BE2C (cell line): ENCODE results near the gene CDC14B.

Experiments used
- DNase-seq: peaks from one replicate; pipeline ENCODE4 v3.0.0-alpha.2; 2020
- H3K27me3 ChIP-seq: fragments of 250-450 bp; sonication (Bioruptor Pico); 2 replicates; pipeline ENCODE4 v1.5.1; 2020; ENCODE audit warnings: mild to moderate bottlenecking
- H3K36me3 ChIP-seq: fragments of 250-450 bp; sonication (Bioruptor Pico); 2 replicates; pipeline ENCODE4 v1.5.1; 2020; ENCODE audit warnings: mild to moderate bottlenecking
- H3K4me1 ChIP-seq: fragments of 250-450 bp; sonication (Bioruptor Pico); 2 replicates; pipeline ENCODE4 v1.5.1; 2020
- H3K4me3 ChIP-seq: 2 replicates; pipeline ENCODE4 v1.5.1; 2011; ENCODE audit warnings: low read depth, low read length
- H3K9me3 ChIP-seq: fragments of 250-450 bp; sonication (Bioruptor Pico); 2 replicates; pipeline ENCODE4 v1.5.1; 2020
- TF ChIP-seq, protein P1 (sequence below): IDR thresholded peaks from 2 replicates; pipeline ENCODE4 v1.5.1; 2012; ENCODE audit warnings: mild to moderate bottlenecking, low read depth, low read length

CDC14B gene

GRCh38 chr9:96607971-96608370 is 11.7 kb downstream of the CDC14B start:
- peaks cover 9% of the 10 kb centered on the region for H3K4me1 ChIP-seq
- TF ChIP-seq, protein P1, sequence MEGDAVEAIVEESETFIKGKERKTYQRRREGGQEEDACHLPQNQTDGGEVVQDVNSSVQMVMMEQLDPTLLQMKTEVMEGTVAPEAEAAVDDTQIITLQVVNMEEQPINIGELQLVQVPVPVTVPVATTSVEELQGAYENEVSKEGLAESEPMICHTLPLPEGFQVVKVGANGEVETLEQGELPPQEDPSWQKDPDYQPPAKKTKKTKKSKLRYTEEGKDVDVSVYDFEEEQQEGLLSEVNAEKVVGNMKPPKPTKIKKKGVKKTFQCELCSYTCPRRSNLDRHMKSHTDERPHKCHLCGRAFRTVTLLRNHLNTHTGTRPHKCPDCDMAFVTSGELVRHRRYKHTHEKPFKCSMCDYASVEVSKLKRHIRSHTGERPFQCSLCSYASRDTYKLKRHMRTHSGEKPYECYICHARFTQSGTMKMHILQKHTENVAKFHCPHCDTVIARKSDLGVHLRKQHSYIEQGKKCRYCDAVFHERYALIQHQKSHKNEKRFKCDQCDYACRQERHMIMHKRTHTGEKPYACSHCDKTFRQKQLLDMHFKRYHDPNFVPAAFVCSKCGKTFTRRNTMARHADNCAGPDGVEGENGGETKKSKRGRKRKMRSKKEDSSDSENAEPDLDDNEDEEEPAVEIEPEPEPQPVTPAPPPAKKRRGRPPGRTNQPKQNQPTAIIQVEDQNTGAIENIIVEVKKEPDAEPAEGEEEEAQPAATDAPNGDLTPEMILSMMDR, result no peak
- no peaks in the 10 kb centered on the region for H3K27me3 ChIP-seq
- H3K4me3 ChIP-seq, result no peak overlapping the region
- DNase-seq, result peak; percentile 36
- no peaks in the 10 kb centered on the region for H3K36me3 ChIP-seq
- H3K9me3 ChIP-seq, result no peaks in the 10 kb centered on the region

DNA sequence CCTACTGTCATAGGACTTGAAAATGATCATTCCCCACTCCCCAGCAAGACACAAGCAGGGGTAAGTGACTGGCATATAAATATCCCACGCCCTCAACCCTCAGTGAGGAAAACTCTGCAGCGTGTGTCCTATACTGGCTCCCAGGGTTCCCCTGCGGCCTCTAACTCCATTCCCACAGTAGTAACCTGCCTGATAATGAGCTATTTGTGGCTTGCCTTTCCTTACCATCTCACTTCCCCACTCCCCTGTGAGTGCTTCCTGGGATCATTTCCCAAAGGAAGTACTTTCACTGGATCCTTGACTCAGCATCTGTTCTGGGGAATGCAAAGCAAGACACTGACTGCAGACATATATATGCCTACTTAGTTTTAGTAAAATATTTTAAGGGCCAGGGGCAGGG is 14.3 kb downstream of the CDC14B start:
- H3K4me1 ChIP-seq, result peaks cover 3% of the 10 kb centered on the region; the same call in 1 of the 2 replicates
- no peaks in the 10 kb centered on the region for H3K9me3 ChIP-seq
- no peaks in the 10 kb centered on the region for H3K27me3 ChIP-seq
- H3K4me3 ChIP-seq, result no peak overlapping the region
- TF ChIP-seq, protein P1, result no peak
- H3K36me3 ChIP-seq, result no peaks in the 10 kb centered on the region
- DNase-seq, result no peak

GRCh38 chr9:96604004-96604319 is 15.7 kb downstream of the CDC14B start:
- Histone ChIP-seq H3K27me3 (no peaks in the 10 kb centered on the region), H3K9me3 (no peaks in the 10 kb centered on the region), H3K36me3 (no peaks in the 10 kb centered on the region), H3K4me3 (no peak overlapping the region), H3K4me1 (peaks cover 3% of the 10 kb centered on the region; the same call in 1 of the 2 replicates)
- no peak for DNase-seq
- TF ChIP-seq, protein P1, result no peak

DNA sequence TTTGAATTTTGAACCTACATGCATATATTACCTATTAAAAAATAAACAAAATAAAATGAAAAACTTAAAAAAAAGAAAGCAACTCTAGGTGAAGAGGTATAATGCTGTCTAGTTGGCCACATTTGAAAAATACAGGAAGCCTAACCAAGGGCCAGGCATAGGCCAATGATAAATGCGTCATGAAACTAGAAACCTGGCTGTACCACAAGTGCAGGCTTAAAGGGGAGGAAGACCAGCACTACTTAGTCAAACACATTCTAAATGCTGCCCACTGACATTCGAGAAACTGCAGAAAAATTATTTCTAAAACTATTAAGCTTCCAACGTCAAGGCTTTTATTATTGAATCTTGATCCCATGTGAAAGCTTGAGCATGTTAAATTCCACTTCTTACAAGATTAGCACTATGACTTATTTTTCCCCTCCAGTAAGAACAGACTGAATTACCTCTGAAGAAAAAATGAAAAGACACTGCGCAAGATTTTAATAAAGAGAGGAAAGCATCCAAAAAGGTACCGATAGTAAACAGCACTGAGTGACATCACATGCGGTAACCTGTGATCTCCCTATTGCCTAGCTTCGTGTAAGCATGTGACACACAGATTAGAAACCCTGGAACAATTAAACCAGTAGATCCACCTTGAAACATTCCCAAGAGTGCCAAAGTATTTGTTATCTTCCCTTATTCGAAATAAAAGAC is 16.2 kb downstream of the CDC14B start:
- Histone ChIP-seq H3K27me3 (no peaks in the 10 kb centered on the region), H3K4me3 (no peak overlapping the region), H3K36me3 (no peaks in the 10 kb centered on the region), H3K4me1 (peaks cover 3% of the 10 kb centered on the region; the same call in 1 of the 2 replicates), H3K9me3 (no peaks in the 10 kb centered on the region)
- no peak for DNase-seq
- TF ChIP-seq, protein P1, result no peak

- no peaks in the 10 kb centered on the region for H3K27me3 ChIP-seq
- TF ChIP-seq, protein P1, result no peak
- H3K4me1 ChIP-seq, result no peaks in the 10 kb centered on the region
- H3K4me3 ChIP-seq, result no peak overlapping the region
- no peaks in the 10 kb centered on the region for H3K36me3 ChIP-seq
- H3K9me3 ChIP-seq, result no peaks in the 10 kb centered on the region
- DNase-seq, result no peak
These were observed 20.3 kb downstream of the CDC14B start for GRCh38 chr9:96599298-96599697.

- no peaks in the 10 kb centered on the region for H3K4me1 ChIP-seq
- no peaks in the 10 kb centered on the region for H3K27me3 ChIP-seq
- TF ChIP-seq, protein P1, result no peak
- H3K36me3 ChIP-seq, result no peaks in the 10 kb centered on the region
- H3K9me3 ChIP-seq, result no peaks in the 10 kb centered on the region
- no peak overlapping the region for H3K4me3 ChIP-seq
- no peak for DNase-seq
These were observed 23.0 kb downstream of the CDC14B start for GRCh38 chr9:96596601-96597111.
